ENCODE results near the gene ZNF692.
"Not testable (repeated sequence)": the region's sequence is repeated elsewhere in the genome, so short reads cannot be mapped to it uniquely, and the experiment has no call there.

- TF ChIP-seq CTCF (IDR thresholded peaks at IDR 0.05; ENCODE audit: extremely low read depth in 1 of 2, insufficient read depth in 1 of 2, low read depth in 1 of 2, low read length in 2 of 2); POLR2A (IDR thresholded peaks at IDR 0.05; ENCODE audit: low read depth, low read length); POLR2AphosphoS5 (IDR thresholded peaks at IDR 0.05; ENCODE audit: insufficient read depth, low read depth, low read length); JUN (IDR thresholded peaks at IDR 0.05; ENCODE audit: borderline replicate concordance, insufficient read depth, insufficient read length, low read depth); FOS (IDR thresholded peaks at IDR 0.05; ENCODE audit: borderline replicate concordance, insufficient read depth, low read length); EZH2 (IDR thresholded peaks at IDR 0.05; ENCODE audit: borderline replicate concordance, low read depth, low read length, severe bottlenecking); MAX (IDR thresholded peaks at IDR 0.05; ENCODE audit: insufficient read depth, insufficient read length); GATA2 (IDR thresholded peaks at IDR 0.05; ENCODE audit: insufficient read depth, insufficient read length, low read depth, low read length); MYC (IDR thresholded peaks at IDR 0.05; ENCODE audit: low read depth, low read length): not testable (repeated sequence)
These were observed 23.5 kb upstream of the ZNF692 start for GRCh38 chr1:248882427-248882826.
